Measurements from ENCODE around the gene DUSP3.

The DUSP3 gene

DNA sequence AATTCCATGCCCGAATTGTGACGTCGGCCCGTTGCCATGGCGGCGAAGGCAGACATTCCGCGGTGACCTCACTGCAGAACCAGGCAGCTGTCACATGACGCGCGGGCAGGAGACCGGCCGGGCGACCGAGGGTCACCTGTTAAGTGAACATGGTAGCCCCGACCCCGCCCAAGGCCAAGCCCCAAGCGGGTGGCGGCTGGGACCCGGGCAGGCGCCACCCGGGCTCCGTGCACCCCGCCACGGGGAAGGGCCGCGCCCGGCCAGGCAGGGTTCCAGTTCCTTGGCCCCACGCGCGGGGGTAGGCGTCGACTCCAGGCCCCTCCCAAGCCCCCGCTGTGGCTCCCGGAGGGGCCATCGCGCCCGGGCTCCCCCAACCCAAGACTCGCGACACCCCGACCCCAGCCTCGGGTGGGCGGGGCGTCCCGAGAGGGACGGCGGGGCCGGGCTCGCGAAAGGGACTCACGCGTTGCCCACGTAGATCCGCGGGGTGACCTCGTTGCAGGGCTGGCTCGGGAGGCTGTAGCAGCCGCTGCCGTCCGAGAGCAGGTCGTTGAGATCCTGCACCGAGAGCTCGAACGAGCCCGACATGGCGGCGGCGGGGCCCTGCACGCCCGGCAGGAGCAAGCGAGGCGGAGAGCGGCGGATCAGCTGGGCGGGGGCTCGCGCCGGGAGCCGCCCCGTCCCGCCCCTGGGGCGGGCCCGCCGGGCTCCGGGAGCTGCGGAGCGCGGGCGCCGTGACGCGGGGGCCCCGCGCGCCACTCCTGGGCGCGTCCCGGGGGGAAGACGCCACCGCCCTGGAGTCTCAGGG, at the start of gene DUSP3:
TSS of gene DUSP3 (minus strand) at position 641 of the 808 bp plus-strand sequence. CDS start at position 588, 53 bp downstream.
- DNase-seq (ENCODE audit: low read depth): peak; percentile 34

DNA sequence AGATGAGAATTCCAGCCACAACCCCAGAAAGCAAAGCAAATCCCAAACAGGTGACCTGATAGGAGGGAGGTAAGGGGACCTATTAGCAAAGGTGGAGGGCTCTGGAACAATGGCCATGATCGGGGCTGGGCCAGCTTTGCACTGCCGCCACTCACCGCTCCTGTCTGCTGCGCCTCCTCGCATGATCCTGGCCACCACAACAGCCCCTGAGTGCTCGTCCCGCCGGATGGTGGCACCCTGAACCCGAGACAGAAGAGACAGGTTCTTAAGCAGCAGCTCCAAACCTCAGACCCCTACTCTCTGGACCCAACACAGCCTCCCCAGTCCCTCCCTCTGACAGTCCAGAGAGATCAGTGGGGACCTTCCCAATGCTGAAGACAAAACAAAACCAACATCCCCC, 48.8 kb upstream of the DUSP3 start:
- DNase-seq (ENCODE audit: low read depth): no peak

DNA sequence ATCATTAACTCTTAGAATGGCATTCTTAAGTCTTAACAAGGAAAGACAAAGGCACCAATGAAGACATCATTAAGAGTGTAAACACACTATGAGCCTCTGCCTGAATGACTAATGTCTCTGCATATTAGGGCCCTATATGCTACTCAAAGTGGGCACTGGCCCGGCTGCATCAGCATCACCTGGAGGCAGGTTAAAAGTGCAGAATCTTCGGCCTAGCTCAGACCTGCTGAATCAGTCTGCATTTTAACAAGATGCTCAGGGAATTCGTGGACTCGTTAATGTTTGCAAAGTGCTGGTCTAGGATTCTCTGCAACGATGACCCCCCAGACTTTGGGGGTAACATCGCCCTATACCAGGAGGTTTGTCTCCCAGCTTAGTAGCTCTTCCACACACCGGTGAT, 47.4 kb upstream of the DUSP3 start:
- DNase-seq (ENCODE audit: low read depth): no peak

DNA sequence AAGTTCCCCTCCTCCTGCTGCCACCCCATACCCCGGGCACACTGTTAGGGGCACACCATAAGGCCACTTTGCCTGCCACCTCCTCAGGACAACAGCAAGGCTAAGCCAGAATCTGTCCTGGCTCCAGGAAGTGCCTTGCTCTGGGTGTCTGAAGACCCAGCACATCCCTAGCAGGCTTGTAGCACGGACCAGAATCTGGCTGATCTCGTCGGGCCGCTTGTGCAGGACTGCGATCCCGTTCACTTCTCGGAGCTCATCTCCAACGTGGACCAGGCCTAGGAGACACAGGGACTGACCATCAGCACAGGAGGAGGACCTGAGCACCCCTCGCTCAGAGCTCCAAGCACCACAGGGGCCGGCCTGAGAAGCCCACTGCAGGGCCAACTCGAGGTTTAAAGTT, 46.8 kb upstream of the DUSP3 start:
- DNase-seq (ENCODE audit: low read depth): no peak

DNA sequence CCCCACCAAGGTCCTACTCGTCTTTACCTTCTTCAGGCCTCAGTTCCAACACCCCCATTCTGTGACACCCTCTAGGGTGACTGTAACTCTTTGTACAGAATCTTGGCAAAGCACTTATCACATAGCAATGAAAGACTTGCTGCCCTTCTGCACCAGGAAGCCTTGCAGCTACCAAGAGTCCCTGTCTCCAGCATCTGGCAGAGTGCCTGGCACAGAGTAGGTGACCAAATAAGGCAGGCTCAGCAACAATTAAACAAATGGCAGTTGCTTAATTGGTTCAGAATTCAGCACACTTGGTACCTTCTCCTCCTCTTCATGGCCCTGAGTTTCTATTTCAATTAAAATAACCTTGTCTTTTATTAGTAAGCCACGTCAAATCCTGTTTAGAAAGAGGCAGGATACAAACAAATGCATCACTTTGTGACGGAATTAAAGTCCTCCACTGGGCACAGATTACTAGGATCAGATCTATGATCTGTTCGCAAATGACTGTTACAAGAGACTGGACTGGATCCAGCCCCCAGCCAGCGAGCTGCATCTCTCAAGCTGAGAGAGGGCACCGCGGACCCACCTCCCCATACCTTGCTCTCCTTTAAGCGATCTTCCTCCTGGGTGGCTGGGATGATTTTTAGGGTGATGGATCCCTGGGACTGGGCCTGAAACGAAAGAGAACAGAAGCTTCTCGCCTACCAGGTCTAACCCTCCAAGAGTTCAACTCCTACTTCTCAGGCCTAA, 44.7 kb upstream of the DUSP3 start:
- DNase-seq (ENCODE audit: low read depth): no peak

DNA sequence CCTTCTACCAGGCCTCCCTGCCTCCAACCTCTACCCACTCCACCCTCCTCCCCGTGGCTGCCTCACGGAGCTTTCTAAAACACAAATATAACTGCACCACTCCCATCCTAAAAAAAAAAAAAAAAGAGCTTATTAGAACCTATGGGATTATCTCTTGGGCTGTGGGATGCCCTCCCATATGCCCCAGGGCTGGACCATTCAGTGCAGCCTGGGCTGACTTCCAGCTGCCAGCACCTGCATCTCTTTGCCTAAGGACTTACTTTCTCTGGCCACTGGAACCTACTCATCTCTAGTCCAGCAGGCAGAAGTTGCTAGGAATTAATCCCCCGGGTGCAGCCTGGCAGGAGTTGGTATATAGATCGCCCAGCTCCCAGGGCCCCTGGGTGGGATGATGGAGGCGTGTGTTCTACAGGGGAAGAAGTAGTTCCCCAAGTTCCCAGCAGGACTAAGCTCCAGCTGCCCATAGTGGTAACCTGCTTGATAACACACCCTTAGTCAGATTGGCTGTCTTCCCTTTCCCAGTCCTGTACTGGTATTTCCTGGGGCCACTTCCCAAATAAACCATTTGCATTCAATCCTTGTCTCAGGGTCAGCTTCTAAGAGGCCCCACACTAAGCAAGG, 43.9 kb upstream of the DUSP3 start:
- no peak for DNase-seq (ENCODE audit: low read depth)

DNA sequence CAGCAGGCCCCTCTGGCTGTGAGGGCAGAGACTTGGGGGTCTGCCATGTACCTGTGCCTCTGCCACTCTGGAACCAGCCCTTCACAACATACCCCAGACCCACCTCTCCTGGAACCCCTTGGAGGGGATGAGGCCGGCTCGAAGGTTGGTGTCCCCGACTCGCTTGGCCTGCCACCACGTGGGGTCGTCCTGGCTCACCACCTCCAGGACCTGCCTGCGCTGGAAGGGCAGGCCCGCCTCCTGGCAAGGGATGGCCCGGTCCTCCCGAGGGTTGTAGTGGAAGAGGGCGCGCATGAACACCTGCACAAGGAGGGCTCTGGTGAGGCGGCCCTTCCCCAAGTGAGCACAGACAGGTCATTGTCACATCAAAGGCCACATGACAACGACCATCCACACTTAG, 42.0 kb upstream of the DUSP3 start:
- DNase-seq (ENCODE audit: low read depth): no peak

DNA sequence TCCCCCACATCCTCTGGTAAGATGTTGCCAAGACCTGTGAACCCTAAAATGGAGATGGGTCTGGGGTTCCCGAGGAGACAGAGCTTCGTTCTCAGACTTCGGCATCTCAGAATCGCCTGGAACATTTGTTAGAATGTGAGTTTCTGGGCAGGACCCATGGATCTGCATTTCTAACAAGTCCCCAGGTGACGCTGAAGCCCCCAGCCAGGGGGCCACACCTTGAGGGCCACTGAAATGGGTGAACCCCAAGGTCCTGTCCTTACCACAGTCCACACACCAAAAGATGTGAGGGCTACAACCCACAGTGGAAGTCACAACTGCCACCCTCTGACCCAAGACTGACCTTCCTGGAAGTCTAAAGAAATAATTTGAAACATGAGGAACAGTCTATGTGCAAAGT, 40.2 kb upstream of the DUSP3 start:
- no peak for DNase-seq (ENCODE audit: low read depth)

DNA sequence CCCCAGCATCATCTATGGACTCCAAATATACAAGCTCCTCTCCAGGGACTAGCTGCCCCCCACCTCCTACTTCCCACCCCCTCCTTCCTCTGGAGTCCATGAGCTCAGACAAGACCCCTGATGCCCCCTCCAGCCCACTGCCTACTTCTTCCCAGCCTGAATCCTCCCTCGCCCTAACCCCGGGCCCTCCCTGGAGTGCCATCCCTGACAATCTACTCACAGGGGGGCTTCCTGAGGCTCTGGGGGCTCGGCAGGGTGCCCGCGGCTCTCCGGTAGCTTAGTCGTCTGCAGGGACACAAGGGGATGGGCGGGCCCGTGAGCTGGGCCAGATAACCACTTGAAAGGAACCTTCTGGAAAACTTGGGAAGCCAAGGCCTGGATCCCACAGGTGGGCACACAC, 39.0 kb upstream of the DUSP3 start:
- DNase-seq (ENCODE audit: low read depth): no peak

DNA sequence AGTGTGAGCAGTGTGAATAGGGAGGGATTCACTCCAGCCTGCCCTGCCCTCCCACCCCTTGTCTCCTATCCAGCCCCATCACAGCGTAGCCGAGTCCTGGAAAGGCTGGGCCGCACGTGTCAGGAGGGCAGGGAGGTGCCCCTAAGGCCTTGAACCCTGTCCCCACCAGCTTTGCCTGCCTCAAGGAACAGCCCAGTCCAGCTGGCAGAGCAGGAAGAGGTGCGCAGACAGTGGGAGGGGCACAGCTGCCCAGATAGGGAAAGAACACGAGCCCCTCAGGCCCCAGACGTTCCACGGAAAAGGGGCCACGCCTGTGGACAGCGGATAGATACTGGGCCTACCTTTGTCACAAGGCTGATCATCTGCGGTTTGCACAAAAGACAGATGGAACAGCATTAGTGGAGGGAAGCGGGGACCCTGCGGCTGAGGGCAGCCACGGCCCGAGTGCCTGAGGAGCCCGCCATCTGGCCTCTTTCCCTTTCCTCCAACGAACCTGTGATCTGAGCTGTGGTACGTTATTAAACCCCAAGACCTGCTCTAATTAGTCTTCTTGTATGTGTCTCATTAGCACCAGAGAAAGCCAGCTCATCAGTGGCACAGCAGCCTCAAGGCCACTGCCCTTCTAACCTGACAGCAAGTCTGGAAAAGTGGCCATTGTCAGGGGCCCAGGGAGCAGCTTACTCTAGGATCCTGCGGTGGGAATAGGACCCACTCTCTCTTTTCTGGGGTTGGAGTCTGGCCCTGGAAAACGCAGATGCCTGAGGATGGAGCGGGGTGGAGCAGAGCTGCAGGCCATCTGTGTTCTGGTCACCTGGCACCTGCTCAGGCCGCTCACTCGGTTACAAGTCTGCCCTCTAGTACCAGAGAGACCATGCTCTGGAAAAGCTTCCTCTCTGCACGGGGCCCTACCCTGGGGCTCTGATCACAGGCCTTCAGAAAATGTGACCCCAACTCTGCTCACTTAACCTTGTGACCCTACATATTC, 37.9 kb upstream of the DUSP3 start:
- no peak for DNase-seq (ENCODE audit: low read depth)

DNA sequence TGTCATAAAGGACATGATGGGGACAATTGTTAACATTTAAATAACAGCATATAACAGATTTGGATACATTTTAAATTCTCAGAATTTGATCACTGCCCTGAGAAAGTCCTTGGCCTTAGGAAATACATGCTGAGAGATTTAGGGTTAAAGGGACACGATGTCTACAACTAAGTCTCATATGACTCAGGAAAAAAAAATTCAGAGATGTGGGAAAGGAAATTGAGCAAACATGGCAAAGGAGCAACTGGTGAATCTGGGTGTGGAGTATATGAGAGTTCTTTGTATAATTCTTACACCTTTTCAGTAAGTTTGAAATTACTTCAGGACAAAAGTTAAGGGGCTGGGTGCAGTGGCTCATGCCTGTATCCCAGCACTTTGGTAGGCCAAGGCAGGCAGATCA, 35.9 kb upstream of the DUSP3 start:
- no peak for DNase-seq (ENCODE audit: low read depth)

DNA sequence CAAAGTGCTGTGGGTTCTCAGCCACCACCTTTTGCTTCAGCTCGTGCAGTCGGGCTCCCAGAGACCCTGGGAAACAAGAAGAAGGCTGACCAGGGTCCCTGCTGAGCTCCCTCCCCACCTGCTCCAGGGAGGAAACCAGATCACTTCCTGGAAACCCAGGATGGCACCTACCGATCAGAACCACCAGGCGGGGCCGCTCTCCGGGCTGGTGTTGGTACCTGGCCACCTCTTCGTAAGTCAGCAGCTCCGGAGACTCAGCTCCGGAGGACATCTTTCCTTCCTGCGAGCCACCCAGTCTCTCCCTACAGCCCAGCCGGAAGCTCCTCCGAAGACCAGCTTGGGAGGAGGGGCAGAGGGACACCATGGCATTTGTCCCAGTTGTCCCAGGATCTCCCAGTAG, 35.2 kb upstream of the DUSP3 start:
- no peak for DNase-seq (ENCODE audit: low read depth)

DNA sequence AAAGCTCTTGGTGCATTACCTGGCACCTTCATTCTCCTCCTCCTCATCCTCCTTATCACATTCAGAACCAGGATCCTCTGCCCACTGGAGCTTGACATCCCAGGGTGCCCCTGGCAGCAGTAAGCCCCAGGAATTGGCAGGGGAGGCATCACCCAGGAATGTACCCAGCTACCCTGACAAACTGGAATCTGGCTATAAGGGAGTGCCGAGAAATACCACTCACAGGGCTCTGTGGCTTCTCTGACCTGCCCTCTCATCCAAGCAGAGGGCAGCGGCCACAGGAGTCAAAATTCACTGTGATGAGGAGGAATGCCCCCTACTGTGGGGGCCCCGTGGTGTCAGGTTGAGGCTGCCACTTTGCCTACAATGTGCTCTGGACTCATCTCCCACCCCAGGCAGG, 34.6 kb upstream of the DUSP3 start:
- no peak for DNase-seq (ENCODE audit: low read depth)

DNA sequence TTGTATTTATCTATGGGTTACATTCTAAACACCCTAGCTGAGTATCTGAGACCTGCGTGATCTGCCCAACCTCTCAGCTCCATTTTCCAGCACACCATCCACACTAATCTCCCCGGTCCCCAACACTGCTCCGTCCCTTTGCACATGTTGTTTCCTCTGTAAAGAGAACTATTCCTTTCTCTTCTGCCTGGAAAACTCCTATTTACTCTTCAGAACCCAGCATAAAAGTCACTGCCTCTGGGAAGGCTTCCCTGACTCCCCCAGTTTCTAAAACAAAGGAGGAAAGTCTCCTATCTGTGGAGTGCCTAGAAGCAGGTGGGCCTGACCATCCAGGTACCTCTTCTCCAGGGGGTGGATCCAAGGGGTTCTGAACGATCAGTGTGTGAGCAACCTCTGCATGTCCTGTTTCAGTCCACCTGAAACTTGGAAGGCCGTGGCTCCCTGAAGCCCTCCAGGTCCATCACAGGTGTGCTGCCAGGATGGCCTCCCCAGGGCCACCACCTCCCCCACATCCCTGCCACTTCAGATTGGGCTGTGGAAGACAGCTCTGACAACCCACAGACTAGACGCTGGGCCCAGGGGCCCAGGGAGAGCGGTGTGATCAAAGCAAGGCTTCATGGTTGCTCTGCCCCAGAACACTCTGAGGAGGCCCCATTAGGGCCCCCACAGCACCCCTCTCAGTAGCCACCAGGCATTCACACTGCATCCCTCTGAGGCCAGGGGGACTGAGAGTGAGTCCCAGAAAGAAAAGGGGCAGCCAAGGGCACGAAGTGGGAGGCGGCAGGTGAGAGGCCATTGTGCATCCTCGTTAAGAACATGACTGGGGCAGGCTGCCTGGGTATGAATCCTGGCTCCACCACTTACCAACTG, 33.9 kb upstream of the DUSP3 start:
- no peak for DNase-seq (ENCODE audit: low read depth)

DNA sequence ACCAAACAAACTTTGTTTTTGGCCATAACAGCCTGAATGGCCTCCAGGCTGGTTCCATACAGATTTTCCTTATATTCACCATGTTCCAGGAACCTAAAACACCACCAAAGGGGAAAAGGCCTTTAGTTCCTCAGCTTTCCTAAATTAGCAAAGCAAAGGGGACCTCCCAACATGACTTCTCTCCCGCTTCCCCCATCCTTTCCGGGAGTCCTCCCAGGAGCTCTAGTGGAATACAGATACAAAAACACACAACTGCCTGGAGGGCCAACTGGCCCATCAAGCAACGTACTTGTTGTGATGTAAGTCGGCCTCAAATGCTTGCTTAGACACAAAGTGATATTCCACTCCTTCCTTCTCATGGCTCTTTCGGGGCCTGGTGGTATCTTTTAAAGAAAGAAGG, 32.0 kb upstream of the DUSP3 start:
- DNase-seq (ENCODE audit: low read depth): no peak

DNA sequence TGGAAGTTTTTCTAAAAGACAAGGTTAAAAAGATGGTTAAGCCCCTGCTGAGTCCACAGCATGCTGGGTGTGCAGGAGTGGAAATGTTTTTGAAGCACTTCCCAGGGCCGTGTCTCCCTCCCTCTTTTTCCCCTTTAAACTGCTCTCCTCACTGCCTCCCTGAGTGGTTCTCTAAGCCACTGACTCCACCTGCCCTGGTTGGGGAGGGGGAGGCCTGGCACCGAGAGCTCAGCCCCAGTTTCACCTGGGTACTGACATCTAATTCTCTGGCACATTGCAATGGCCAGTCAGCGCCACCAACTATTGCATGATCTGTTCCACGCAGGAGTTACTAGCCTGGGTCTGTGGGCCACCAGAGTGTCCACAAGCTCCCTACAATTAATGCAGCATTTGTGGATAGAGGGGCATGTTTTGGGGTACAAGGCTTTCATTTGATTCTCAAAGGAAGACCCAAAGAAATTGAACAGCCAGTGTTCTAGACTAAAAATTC, 31.5 kb upstream of the DUSP3 start:
- no peak for DNase-seq (ENCODE audit: low read depth)

DNA sequence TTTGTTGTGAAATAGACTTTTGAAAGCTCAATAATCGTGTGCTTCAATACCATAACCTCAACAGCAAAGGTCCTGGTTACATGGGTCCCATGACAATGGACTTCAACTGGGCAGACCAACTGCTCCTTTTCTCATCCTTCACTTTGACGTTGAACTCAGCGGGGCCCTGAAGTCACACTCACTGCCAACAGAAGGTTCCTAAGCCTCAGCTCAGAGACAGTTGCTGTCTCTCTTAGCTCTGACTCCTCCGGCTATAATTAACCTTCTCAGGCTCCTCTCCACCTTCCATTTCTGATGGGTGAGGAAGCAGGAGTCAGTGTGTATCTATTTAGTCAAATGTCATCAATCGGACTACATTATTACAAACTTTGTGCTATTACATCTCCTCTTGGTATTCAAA, 30.3 kb upstream of the DUSP3 start:
- DNase-seq (ENCODE audit: low read depth): no peak

DNA sequence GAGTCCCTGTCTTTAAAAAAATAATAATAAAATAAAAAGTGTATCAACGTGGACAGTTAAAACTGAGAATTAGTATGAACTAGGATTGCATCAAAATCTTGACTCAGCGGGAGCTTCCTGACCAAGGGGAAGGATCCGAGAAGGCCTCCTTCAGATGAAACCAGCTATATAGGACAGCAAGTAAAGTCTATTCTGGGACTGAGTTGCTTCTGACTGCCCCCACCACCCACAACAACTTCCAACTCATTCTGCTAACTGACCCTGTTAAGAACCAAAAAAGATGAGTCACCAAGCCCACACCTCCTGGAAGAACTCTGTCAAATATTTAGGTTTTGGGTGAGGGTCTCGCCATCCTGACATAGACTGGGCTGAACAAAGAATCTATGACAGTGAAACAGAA, 29.3 kb upstream of the DUSP3 start:
- DNase-seq (ENCODE audit: low read depth): no peak

DNA sequence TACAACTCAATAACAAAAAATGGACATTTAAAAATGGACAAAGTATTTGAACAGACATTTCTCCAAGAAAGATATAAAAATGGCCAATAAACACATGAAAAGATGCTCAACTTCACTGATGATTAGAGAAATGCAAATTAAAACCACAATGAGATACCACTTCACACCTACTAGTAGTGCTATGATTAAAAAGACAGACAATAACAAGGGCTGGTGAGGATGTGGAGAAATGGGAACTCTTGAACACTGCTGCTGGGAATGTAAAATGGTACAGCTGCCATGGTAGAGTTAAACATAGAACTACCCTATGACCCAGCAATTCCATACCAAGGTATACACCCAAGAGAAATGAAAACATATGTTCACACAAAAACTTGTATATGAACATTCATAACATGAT, 26.3 kb upstream of the DUSP3 start:
- no peak for DNase-seq (ENCODE audit: low read depth)

DNA sequence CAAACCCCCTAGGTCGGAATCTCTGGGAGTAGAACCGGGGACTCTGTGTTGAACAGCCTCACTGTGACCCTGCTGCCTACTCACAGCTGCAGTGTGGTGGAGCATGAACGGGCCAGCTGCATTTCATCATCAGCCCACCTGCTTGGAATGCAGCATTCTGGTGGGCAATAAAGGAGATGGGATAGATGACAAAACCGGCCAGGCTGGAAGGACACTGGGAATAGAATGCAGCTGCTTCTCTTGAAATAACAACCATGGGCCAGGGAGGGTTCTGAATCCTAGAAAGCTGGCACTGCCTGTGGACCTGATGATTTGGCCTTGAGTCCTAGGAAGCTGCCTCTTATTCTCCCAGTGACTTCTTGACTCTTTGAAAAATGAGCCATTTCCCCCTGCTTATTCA, 25.0 kb upstream of the DUSP3 start:
- DNase-seq (ENCODE audit: low read depth): no peak

DNA sequence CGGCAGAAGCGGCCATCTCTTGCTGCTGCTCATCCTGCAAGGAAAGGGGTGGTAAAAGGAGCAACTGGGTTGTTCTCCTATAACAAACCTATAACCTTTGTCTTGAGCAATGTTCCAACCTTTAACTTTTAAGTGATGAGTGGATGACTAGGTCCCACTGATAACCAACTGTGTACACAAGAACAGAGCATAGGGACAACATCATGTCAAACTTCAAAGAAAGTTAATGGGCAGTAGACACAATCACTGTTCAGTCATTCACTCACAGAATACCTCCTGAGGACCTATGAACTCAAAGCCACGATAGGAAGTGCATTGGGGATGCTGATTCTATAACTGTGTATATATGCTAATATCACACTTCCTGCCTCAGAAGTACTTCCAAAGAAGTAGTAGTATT, 23.1 kb upstream of the DUSP3 start:
- DNase-seq (ENCODE audit: low read depth): no peak
